Measurements from ENCODE around the gene TENM4.

The TENM4 gene

GRCh38 chr11:79471071-79471844, 30.4 kb upstream of the TENM4 start:
- Histone ChIP-seq H3K4me1 (ENCODE audit: control insufficient read depth in 1 of 2, insufficient read depth in 2 of 2, low read length in 2 of 2) (no peaks in the 10 kb centered on the region), H3K9me3 (ENCODE audit: control insufficient read depth in 1 of 2, low read length in 2 of 2) (no peaks in the 10 kb centered on the region), H3K27ac (ENCODE audit: low read length) (no peak overlapping the region), H3K4me3 (ENCODE audit: low read depth in 1 of 2, low read length in 2 of 2) (no peak overlapping the region), H3K36me3 (ENCODE audit: control insufficient read depth in 1 of 2, insufficient read depth in 2 of 2, low read length in 2 of 2) (no peaks in the 10 kb centered on the region), H3K27me3 (ENCODE audit: low read depth, low read length) (no peaks in the 10 kb centered on the region)

GRCh38 chr11:79470161-79470560, 29.3 kb upstream of the TENM4 start:
- no peaks in the 10 kb centered on the region for H3K36me3 ChIP-seq (ENCODE audit: control insufficient read depth in 1 of 2, insufficient read depth in 2 of 2, low read length in 2 of 2)

GRCh38 chr11:79467761-79468160, 26.9 kb upstream of the TENM4 start:
- Histone ChIP-seq H3K9me3 (ENCODE audit: control insufficient read depth in 1 of 2, low read length in 2 of 2) (no peaks in the 10 kb centered on the region), H3K4me1 (ENCODE audit: control insufficient read depth in 1 of 2, insufficient read depth in 2 of 2, low read length in 2 of 2) (no peaks in the 10 kb centered on the region)

More at GRCh38 chr11:79470161-79470560, 29.3 kb upstream of the TENM4 start:
- Histone ChIP-seq H3K27me3 (ENCODE audit: low read depth, low read length) (no peaks in the 10 kb centered on the region), H3K27ac (ENCODE audit: low read length) (no peak overlapping the region), H3K4me3 (ENCODE audit: low read depth in 1 of 2, low read length in 2 of 2) (no peak overlapping the region), H3K4me1 (ENCODE audit: control insufficient read depth in 1 of 2, insufficient read depth in 2 of 2, low read length in 2 of 2) (no peaks in the 10 kb centered on the region), H3K9me3 (ENCODE audit: control insufficient read depth in 1 of 2, low read length in 2 of 2) (no peaks in the 10 kb centered on the region)

GRCh38 chr11:79466411-79466810, 25.6 kb upstream of the TENM4 start:
- Histone ChIP-seq H3K4me3 (ENCODE audit: low read depth in 1 of 2, low read length in 2 of 2) (no peak overlapping the region), H3K27ac (ENCODE audit: low read length) (no peak overlapping the region), H3K36me3 (ENCODE audit: control insufficient read depth in 1 of 2, insufficient read depth in 2 of 2, low read length in 2 of 2) (no peaks in the 10 kb centered on the region), H3K4me1 (ENCODE audit: control insufficient read depth in 1 of 2, insufficient read depth in 2 of 2, low read length in 2 of 2) (no peaks in the 10 kb centered on the region), H3K27me3 (ENCODE audit: low read depth, low read length) (no peaks in the 10 kb centered on the region), H3K9me3 (ENCODE audit: control insufficient read depth in 1 of 2, low read length in 2 of 2) (no peaks in the 10 kb centered on the region)

More at GRCh38 chr11:79467761-79468160, 26.9 kb upstream of the TENM4 start:
- Histone ChIP-seq H3K36me3 (ENCODE audit: control insufficient read depth in 1 of 2, insufficient read depth in 2 of 2, low read length in 2 of 2) (no peaks in the 10 kb centered on the region), H3K4me3 (ENCODE audit: low read depth in 1 of 2, low read length in 2 of 2) (no peak overlapping the region), H3K27me3 (ENCODE audit: low read depth, low read length) (no peaks in the 10 kb centered on the region), H3K27ac (ENCODE audit: low read length) (no peak overlapping the region)

- H3K9me3 ChIP-seq (ENCODE audit: control insufficient read depth in 1 of 2, low read length in 2 of 2), result no peaks in the 10 kb centered on the region
- no peaks in the 10 kb centered on the region for H3K36me3 ChIP-seq (ENCODE audit: control insufficient read depth in 1 of 2, insufficient read depth in 2 of 2, low read length in 2 of 2)
- H3K4me3 ChIP-seq (ENCODE audit: low read depth in 1 of 2, low read length in 2 of 2), result no peak overlapping the region
- no peaks in the 10 kb centered on the region for H3K27me3 ChIP-seq (ENCODE audit: low read depth, low read length)
- H3K27ac ChIP-seq (ENCODE audit: low read length), result no peak overlapping the region
- H3K4me1 ChIP-seq (ENCODE audit: control insufficient read depth in 1 of 2, insufficient read depth in 2 of 2, low read length in 2 of 2), result no peaks in the 10 kb centered on the region
Measured at GRCh38 chr11:79465160-79465559, 24.3 kb upstream of the TENM4 start.

GRCh38 chr11:79461666-79462645, 21.1 kb upstream of the TENM4 start:
- H3K36me3 ChIP-seq (ENCODE audit: control insufficient read depth in 1 of 2, insufficient read depth in 2 of 2, low read length in 2 of 2), result no peaks in the 10 kb centered on the region
- H3K9me3 ChIP-seq (ENCODE audit: control insufficient read depth in 1 of 2, low read length in 2 of 2), result no peaks in the 10 kb centered on the region
- no peak overlapping the region for H3K27ac ChIP-seq (ENCODE audit: low read length)
- H3K4me1 ChIP-seq (ENCODE audit: control insufficient read depth in 1 of 2, insufficient read depth in 2 of 2, low read length in 2 of 2), result no peaks in the 10 kb centered on the region
- H3K4me3 ChIP-seq (ENCODE audit: low read depth in 1 of 2, low read length in 2 of 2), result no peak overlapping the region
- H3K27me3 ChIP-seq (ENCODE audit: low read depth, low read length), result no peaks in the 10 kb centered on the region

GRCh38 chr11:79461144-79461543, 20.3 kb upstream of the TENM4 start:
- Histone ChIP-seq H3K9me3 (ENCODE audit: control insufficient read depth in 1 of 2, low read length in 2 of 2) (no peaks in the 10 kb centered on the region), H3K36me3 (ENCODE audit: control insufficient read depth in 1 of 2, insufficient read depth in 2 of 2, low read length in 2 of 2) (no peaks in the 10 kb centered on the region), H3K27me3 (ENCODE audit: low read depth, low read length) (no peaks in the 10 kb centered on the region), H3K27ac (ENCODE audit: low read length) (no peak overlapping the region), H3K4me3 (ENCODE audit: low read depth in 1 of 2, low read length in 2 of 2) (no peak overlapping the region), H3K4me1 (ENCODE audit: control insufficient read depth in 1 of 2, insufficient read depth in 2 of 2, low read length in 2 of 2) (no peaks in the 10 kb centered on the region)

- Histone ChIP-seq H3K27me3 (ENCODE audit: low read depth, low read length) (no peaks in the 10 kb centered on the region), H3K36me3 (ENCODE audit: control insufficient read depth in 1 of 2, insufficient read depth in 2 of 2, low read length in 2 of 2) (no peaks in the 10 kb centered on the region), H3K4me1 (ENCODE audit: control insufficient read depth in 1 of 2, insufficient read depth in 2 of 2, low read length in 2 of 2) (no peaks in the 10 kb centered on the region), H3K4me3 (ENCODE audit: low read depth in 1 of 2, low read length in 2 of 2) (no peak overlapping the region), H3K9me3 (ENCODE audit: control insufficient read depth in 1 of 2, low read length in 2 of 2) (no peaks in the 10 kb centered on the region), H3K27ac (ENCODE audit: low read length) (no peak overlapping the region)
Measured at GRCh38 chr11:79458709-79459108, 17.9 kb upstream of the TENM4 start.

- H3K36me3 ChIP-seq (ENCODE audit: control insufficient read depth in 1 of 2, insufficient read depth in 2 of 2, low read length in 2 of 2), result no peaks in the 10 kb centered on the region
- H3K27ac ChIP-seq (ENCODE audit: low read length), result no peak overlapping the region
- no peak overlapping the region for H3K4me3 ChIP-seq (ENCODE audit: low read depth in 1 of 2, low read length in 2 of 2)
- H3K9me3 ChIP-seq (ENCODE audit: control insufficient read depth in 1 of 2, low read length in 2 of 2), result no peaks in the 10 kb centered on the region
- no peaks in the 10 kb centered on the region for H3K27me3 ChIP-seq (ENCODE audit: low read depth, low read length)
- H3K4me1 ChIP-seq (ENCODE audit: control insufficient read depth in 1 of 2, insufficient read depth in 2 of 2, low read length in 2 of 2), result no peaks in the 10 kb centered on the region
Measured at GRCh38 chr11:79456501-79456900, 15.7 kb upstream of the TENM4 start.

- Histone ChIP-seq H3K27ac (ENCODE audit: low read length) (no peak overlapping the region), H3K36me3 (ENCODE audit: control insufficient read depth in 1 of 2, insufficient read depth in 2 of 2, low read length in 2 of 2) (no peaks in the 10 kb centered on the region), H3K9me3 (ENCODE audit: control insufficient read depth in 1 of 2, low read length in 2 of 2) (no peaks in the 10 kb centered on the region), H3K4me1 (ENCODE audit: control insufficient read depth in 1 of 2, insufficient read depth in 2 of 2, low read length in 2 of 2) (no peaks in the 10 kb centered on the region), H3K4me3 (ENCODE audit: low read depth in 1 of 2, low read length in 2 of 2) (no peak overlapping the region), H3K27me3 (ENCODE audit: low read depth, low read length) (no peaks in the 10 kb centered on the region)
Measured at GRCh38 chr11:79453617-79454016, 12.8 kb upstream of the TENM4 start.

- no peaks in the 10 kb centered on the region for H3K36me3 ChIP-seq (ENCODE audit: control insufficient read depth in 1 of 2, insufficient read depth in 2 of 2, low read length in 2 of 2)
- H3K27ac ChIP-seq (ENCODE audit: low read length), result no peak overlapping the region
- no peaks in the 10 kb centered on the region for H3K27me3 ChIP-seq (ENCODE audit: low read depth, low read length)
- H3K4me3 ChIP-seq (ENCODE audit: low read depth in 1 of 2, low read length in 2 of 2), result no peak overlapping the region
- H3K9me3 ChIP-seq (ENCODE audit: control insufficient read depth in 1 of 2, low read length in 2 of 2), result no peaks in the 10 kb centered on the region
- no peaks in the 10 kb centered on the region for H3K4me1 ChIP-seq (ENCODE audit: control insufficient read depth in 1 of 2, insufficient read depth in 2 of 2, low read length in 2 of 2)
Measured at GRCh38 chr11:79449040-79449439, 8.2 kb upstream of the TENM4 start.

Measured in muscle layer of duodenum (tissue), 2 donors.